Measurements from ENCODE around the gene GLYATL1.

The GLYATL1 gene

DNA sequence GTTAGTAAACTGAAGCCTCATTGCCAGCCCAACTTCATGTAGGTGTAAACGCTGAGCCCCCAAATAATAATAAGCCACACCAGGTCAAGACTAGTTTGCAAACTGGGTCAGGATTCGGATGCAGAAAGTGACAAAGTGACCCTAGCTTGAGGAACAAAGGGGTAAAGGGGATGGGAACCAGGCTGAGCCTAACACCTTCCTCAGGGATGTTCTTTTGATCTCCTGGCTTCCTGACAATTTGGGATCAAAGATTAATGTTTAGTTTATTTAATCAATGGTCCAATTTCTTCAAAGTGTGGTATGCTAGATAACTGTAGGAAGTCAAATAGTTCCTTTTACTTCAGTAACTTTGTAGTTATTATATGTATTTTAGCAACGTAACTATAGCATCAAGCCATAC is 9.9 kb downstream of the GLYATL1 start:
- Histone ChIP-seq H3K36me3 (no peaks in the 10 kb centered on the region), H3K27ac (no peak overlapping the region), H3K9me3 (no peaks in the 10 kb centered on the region), H3K4me3 (ENCODE audit: low read depth in 1 of 2, low read length in 1 of 2) (no peak overlapping the region), H3K4me1 (ENCODE audit: control insufficient read depth in 1 of 2, insufficient read depth in 1 of 2, low read depth in 1 of 2, low read length in 1 of 2) (no peaks in the 10 kb centered on the region), H3K27me3 (no peaks in the 10 kb centered on the region)
- TF ChIP-seq, protein P1, sequence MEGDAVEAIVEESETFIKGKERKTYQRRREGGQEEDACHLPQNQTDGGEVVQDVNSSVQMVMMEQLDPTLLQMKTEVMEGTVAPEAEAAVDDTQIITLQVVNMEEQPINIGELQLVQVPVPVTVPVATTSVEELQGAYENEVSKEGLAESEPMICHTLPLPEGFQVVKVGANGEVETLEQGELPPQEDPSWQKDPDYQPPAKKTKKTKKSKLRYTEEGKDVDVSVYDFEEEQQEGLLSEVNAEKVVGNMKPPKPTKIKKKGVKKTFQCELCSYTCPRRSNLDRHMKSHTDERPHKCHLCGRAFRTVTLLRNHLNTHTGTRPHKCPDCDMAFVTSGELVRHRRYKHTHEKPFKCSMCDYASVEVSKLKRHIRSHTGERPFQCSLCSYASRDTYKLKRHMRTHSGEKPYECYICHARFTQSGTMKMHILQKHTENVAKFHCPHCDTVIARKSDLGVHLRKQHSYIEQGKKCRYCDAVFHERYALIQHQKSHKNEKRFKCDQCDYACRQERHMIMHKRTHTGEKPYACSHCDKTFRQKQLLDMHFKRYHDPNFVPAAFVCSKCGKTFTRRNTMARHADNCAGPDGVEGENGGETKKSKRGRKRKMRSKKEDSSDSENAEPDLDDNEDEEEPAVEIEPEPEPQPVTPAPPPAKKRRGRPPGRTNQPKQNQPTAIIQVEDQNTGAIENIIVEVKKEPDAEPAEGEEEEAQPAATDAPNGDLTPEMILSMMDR (IDR thresholded peaks at IDR 0.05), result no peak

DNA sequence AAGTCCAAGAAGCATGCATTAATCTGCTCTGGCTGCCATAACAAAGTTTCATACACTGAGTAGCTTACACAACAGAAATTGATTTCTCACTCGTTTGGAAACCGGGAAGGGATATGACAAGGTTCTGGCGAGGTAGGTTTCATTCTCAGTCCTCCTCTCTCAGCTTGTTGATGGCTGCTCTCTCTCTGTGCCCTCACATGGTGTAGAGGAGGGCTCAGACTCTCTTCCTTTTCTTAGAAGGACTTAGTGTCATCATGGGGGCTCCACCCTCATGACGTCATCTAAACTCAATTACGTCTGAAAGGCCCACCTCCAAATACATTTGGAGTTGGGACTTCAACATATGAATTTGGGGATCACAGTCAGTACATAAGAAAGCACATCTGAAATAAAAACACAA is 18.6 kb downstream of the GLYATL1 start:
- TF ChIP-seq, protein P1 (IDR thresholded peaks at IDR 0.05), result no peak
- Histone ChIP-seq H3K27me3 (no peaks in the 10 kb centered on the region), H3K9me3 (no peaks in the 10 kb centered on the region), H3K4me3 (ENCODE audit: low read depth in 1 of 2, low read length in 1 of 2) (no peak overlapping the region), H3K36me3 (no peaks in the 10 kb centered on the region), H3K4me1 (ENCODE audit: control insufficient read depth in 1 of 2, insufficient read depth in 1 of 2, low read depth in 1 of 2, low read length in 1 of 2) (no peaks in the 10 kb centered on the region), H3K27ac (no peak overlapping the region)

DNA sequence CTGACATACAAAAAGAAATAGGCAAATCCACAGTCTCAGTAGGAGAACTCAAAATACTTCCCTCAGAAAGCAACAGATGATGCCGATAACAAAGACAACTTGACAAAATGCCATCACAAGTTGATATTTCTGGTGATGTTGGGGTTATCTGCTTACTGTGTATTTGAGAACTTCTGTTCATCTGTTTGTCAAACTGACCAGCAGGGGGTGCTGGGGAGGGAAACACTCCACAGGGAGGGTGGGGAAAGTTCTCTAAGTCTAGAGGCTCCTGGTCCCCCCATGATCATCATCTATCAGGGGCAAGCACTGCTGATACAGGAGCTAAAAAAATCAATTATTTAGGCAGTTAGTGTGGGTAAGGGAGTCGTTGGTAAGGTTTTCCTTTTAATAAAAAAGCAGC is 19.2 kb downstream of the GLYATL1 start:
- Histone ChIP-seq H3K27ac (no peak overlapping the region), H3K4me3 (ENCODE audit: low read depth in 1 of 2, low read length in 1 of 2) (no peak overlapping the region), H3K27me3 (no peaks in the 10 kb centered on the region), H3K4me1 (ENCODE audit: control insufficient read depth in 1 of 2, insufficient read depth in 1 of 2, low read depth in 1 of 2, low read length in 1 of 2) (no peaks in the 10 kb centered on the region), H3K9me3 (no peaks in the 10 kb centered on the region), H3K36me3 (no peaks in the 10 kb centered on the region)
- TF ChIP-seq, protein P1 (IDR thresholded peaks at IDR 0.05), result no peak

DNA sequence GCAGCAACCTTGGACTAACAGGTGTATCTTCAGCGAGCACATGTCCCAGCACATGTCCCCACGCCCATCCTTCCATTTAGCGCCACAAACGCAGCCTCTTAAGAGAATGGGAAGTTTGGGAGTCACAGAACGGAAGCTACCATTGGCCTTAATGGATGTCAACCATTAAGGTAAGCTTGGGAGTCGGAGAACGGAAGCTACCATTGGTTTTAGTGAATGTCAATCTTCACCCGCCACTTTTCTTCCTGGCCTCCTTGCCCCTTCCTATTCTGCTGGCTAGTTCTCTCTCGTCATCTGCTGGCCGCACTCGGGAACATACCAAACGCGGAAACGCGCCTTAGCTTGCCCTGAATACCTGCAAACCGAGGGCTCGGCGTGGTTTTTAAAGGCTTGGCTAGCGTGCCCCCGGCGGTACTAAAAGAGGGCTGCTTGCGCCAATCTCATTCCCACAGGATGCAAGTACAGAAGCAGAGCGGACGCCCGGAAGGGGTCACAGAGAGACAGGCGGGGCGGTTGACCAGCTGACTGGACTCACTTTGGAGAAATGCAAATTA is 24.3 kb downstream of the GLYATL1 start:
- Histone ChIP-seq H3K4me3 (ENCODE audit: low read depth in 1 of 2, low read length in 1 of 2) (no peak overlapping the region), H3K27me3 (no peaks in the 10 kb centered on the region), H3K27ac (no peak overlapping the region), H3K36me3 (no peaks in the 10 kb centered on the region), H3K4me1 (ENCODE audit: control insufficient read depth in 1 of 2, insufficient read depth in 1 of 2, low read depth in 1 of 2, low read length in 1 of 2) (no peaks in the 10 kb centered on the region), H3K9me3 (no peaks in the 10 kb centered on the region)
- TF ChIP-seq, protein P1 (IDR thresholded peaks at IDR 0.05), result no peak

GRCh38 chr11:58965246-58965985 is 26.1 kb downstream of the GLYATL1 start:
- no peaks in the 10 kb centered on the region for H3K27me3 ChIP-seq
- H3K36me3 ChIP-seq, result no peaks in the 10 kb centered on the region
- no peak overlapping the region for H3K27ac ChIP-seq
- H3K4me1 ChIP-seq (ENCODE audit: control insufficient read depth in 1 of 2, insufficient read depth in 1 of 2, low read depth in 1 of 2, low read length in 1 of 2), result no peaks in the 10 kb centered on the region
- no peak overlapping the region for H3K4me3 ChIP-seq (ENCODE audit: low read depth in 1 of 2, low read length in 1 of 2)
- no peaks in the 10 kb centered on the region for H3K9me3 ChIP-seq
- TF ChIP-seq, protein P1 (IDR thresholded peaks at IDR 0.05), result no peak

Measured in neutrophil (primary cell).